ENCODE measurements around the gene HGFAC. TPM values are rescaled to one million over a fixed set of nuclear protein-coding genes. Genes with fewer than 3 reads are reported as not detected.

HGFAC gene
- total and polyA plus RNA-seq, 7 donors: 0.22 to 0.55 (median 0.36) TPM; not detected in 2

- Histone ChIP-seq H3K27me3 (peaks cover 0 to 3% (median 0%) of the 10 kb centered on the region in 3 donors), H3K27ac (no peak overlapping the region), H3K9me3 (no peaks in the 10 kb centered on the region), H3K36me3 (no peaks in the 10 kb centered on the region), H3K4me1 (peaks cover 0 to 6% (median 0%) of the 10 kb centered on the region in 4 donors), H3K4me3 (no peak overlapping the region)
- WGBS, 2 donors: 41 to 72% methylated on average over 10 of the region's 10 CpGs
- TF ChIP-seq EP300 (IDR thresholded peaks at IDR 0.05): no peak
- no peak for TF ChIP-seq POLR2AphosphoS5 (IDR thresholded peaks at IDR 0.05)
- no peak for TF ChIP-seq POLR2A (IDR thresholded peaks at IDR 0.05)
- TF ChIP-seq CTCF (IDR thresholded peaks at IDR 0.05): no peak
- intact Hi-C loops (cut with DNase I): no loop called here
- no peak for DNase-seq
Measured at GRCh38 chr4:3438847-3439180, 3.0 kb upstream of the HGFAC start.

DNA sequence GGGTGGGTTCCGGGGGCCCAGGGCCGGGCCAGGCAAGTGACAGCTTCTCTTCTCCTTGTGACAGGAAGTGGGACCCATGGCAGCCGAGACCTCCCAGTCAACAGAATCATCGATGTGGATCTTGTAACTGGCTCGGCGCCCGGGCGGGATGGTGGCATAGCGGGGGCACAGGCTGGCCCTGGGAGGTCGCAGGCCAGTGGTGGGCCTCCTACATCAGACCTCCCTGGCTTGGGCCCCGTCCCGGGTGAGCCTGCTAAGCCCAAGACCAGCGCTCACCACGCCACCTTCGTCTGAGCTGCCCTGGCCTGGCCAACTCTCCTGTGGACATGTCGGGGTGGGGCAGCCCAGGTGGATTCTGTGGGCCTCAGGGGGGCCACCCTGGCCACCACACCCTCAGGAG lies 2.4 kb upstream of the HGFAC start:
- WGBS, 2 donors: 73 to 84% methylated on average over 16 of the region's 16 CpGs
- no peak for DNase-seq
- intact Hi-C loops (cut with DNase I): no loop called here
- Histone ChIP-seq H3K9me3 (no peaks in the 10 kb centered on the region), H3K27me3 (peaks cover 0 to 3% (median 0%) of the 10 kb centered on the region in 3 donors), H3K27ac (no peak overlapping the region), H3K4me3 (no peak overlapping the region), H3K4me1 (peaks cover 0 to 6% (median 0%) of the 10 kb centered on the region in 4 donors), H3K36me3 (no peaks in the 10 kb centered on the region)
- TF ChIP-seq POLR2AphosphoS5 (IDR thresholded peaks at IDR 0.05) (no peak), CTCF (IDR thresholded peaks at IDR 0.05) (no peak), EP300 (IDR thresholded peaks at IDR 0.05) (no peak), POLR2A (IDR thresholded peaks at IDR 0.05) (no peak)

DNA sequence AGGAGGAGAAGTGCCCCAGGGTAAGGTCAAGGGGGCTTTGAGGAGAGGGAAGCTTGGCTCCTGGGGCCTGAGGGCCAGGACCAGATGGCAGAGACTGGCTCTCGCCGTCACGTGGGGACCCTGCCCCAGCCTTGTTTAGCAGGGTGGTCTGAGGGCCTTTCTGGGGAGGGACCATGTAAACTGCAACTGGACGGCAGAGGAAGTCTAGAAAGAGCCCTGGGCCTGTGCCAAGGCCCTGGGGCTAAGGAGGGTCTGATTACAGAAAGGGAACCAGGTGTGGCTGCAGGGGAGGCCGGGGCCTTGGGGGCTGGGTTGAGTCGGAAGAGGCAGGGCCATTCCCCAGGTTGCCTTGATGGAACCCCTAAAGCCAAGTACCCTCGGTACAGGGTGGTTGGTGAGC lies 1.8 kb upstream of the HGFAC start:
- H3K27me3 ChIP-seq: peaks cover 0 to 3% (median 0%) of the 10 kb centered on the region in 3 donors
- H3K4me1 ChIP-seq: peaks cover 0 to 6% (median 0%) of the 10 kb centered on the region in 4 donors
- intact Hi-C loops (cut with DNase I): loop anchor here (5.0 to 10.0 kb wide), 2 partner anchors 235 to 333 kb away; no protein-coding TSS in a partner anchor
- H3K36me3 ChIP-seq: no peaks in the 10 kb centered on the region
- WGBS, 2 donors: 62 to 71% methylated on average over 7 of the region's 7 CpGs
- H3K9me3 ChIP-seq: no peaks in the 10 kb centered on the region
- H3K27ac ChIP-seq: no peak overlapping the region
- H3K4me3 ChIP-seq: no peak overlapping the region
- DNase-seq: no peak
- TF ChIP-seq POLR2A (IDR thresholded peaks at IDR 0.05): no peak
- no peak for TF ChIP-seq CTCF (IDR thresholded peaks at IDR 0.05)
- no peak for TF ChIP-seq EP300 (IDR thresholded peaks at IDR 0.05)
- no peak for TF ChIP-seq POLR2AphosphoS5 (IDR thresholded peaks at IDR 0.05)

- H3K4me1 ChIP-seq: peaks cover 0 to 6% (median 0%) of the 10 kb centered on the region in 4 donors
- no peak overlapping the region for H3K4me3 ChIP-seq
- H3K27me3 ChIP-seq: peaks cover 0 to 3% (median 0%) of the 10 kb centered on the region in 3 donors
- intact Hi-C loops (cut with DNase I): loop anchor here (5.0 to 10.0 kb wide), 2 partner anchors 236 to 334 kb away; no protein-coding TSS in a partner anchor
- 42 to 74% methylated on average over 15 of the region's 15 CpGs for WGBS, 2 donors
- DNase-seq: no peak
- H3K9me3 ChIP-seq: no peaks in the 10 kb centered on the region
- no peaks in the 10 kb centered on the region for H3K36me3 ChIP-seq
- H3K27ac ChIP-seq: no peak overlapping the region
- TF ChIP-seq CTCF (IDR thresholded peaks at IDR 0.05) (no peak), POLR2AphosphoS5 (IDR thresholded peaks at IDR 0.05) (no peak), EP300 (IDR thresholded peaks at IDR 0.05) (no peak), POLR2A (IDR thresholded peaks at IDR 0.05) (no peak)
Measured at GRCh38 chr4:3440979-3441500, 728 bp upstream of the HGFAC start.

Measured in sigmoid colon (tissue), 7 donors.